WTC11 (cell line): ENCODE results near the gene GASK1B.

Source experiments
- NFYB ChIP-seq: sonication (generic); formaldehyde crosslinking; conservative IDR thresholded peaks from 2 replicates; pipeline ENCODE4 v1.8.0; 2022; ENCODE audit warnings: low read depth, missing genetic modification reagents
- SP1 ChIP-seq: sonication (generic); formaldehyde crosslinking; conservative IDR thresholded peaks from 2 replicates; pipeline ENCODE4 v1.8.1; 2022; ENCODE audit warnings: missing genetic modification reagents
- ZBTB21 ChIP-seq: sonication (generic); formaldehyde crosslinking; IDR thresholded peaks from 2 replicates; pipeline ENCODE4 v1.8.1; 2023; ENCODE audit warnings: mild to moderate bottlenecking, missing genetic modification reagents, borderline replicate concordance
- TF ChIP-seq, protein P1 (sequence below): fragments of 200-600 bp; IDR thresholded peaks from 2 replicates; pipeline ENCODE4 v1.8.0; 2022; ENCODE audit warnings: antibody characterized with exemption
- TF ChIP-seq, protein P2 (sequence below): sonication (generic); formaldehyde crosslinking; conservative IDR thresholded peaks from 2 replicates; pipeline ENCODE4 v1.8.1; 2022; ENCODE audit warnings: mild to moderate bottlenecking, missing genetic modification reagents
- TF ChIP-seq, protein P3 (sequence below): sonication (generic); formaldehyde crosslinking; IDR thresholded peaks from 2 replicates; pipeline ENCODE4 v1.8.0; 2022; ENCODE audit warnings: mild to moderate bottlenecking, missing genetic modification reagents
- TF ChIP-seq, protein P4 (sequence below): fragments of 250-450 bp; sonication (Bioruptor Pico); IDR thresholded peaks from 2 replicates; pipeline ENCODE4 v2.1.2; 2022; ENCODE audit warnings: mild to moderate bottlenecking, moderate library complexity

DNA sequence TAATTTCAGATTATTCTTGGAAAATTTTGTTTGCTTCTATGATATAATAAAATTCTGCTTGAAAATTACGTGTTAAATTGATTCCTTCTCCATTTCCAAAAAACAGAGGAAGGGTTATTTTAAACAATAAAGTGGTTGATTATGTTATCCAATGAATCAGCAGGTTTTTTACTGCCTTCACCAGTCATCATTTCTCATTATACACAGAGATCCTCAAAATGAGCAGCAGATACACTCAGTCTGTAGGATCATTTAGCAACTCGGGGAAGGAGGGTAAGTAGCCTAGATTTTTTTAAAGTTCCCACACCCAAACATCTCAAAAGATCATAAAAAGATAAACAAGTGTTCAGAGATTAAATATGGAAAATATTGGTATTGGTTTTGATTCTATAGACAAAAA, 30.6 kb upstream of the GASK1B start:
- TF ChIP-seq, protein P1, sequence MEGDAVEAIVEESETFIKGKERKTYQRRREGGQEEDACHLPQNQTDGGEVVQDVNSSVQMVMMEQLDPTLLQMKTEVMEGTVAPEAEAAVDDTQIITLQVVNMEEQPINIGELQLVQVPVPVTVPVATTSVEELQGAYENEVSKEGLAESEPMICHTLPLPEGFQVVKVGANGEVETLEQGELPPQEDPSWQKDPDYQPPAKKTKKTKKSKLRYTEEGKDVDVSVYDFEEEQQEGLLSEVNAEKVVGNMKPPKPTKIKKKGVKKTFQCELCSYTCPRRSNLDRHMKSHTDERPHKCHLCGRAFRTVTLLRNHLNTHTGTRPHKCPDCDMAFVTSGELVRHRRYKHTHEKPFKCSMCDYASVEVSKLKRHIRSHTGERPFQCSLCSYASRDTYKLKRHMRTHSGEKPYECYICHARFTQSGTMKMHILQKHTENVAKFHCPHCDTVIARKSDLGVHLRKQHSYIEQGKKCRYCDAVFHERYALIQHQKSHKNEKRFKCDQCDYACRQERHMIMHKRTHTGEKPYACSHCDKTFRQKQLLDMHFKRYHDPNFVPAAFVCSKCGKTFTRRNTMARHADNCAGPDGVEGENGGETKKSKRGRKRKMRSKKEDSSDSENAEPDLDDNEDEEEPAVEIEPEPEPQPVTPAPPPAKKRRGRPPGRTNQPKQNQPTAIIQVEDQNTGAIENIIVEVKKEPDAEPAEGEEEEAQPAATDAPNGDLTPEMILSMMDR, result no peak
- no peak for TF ChIP-seq ZBTB21 (CRISPR knock-in tag)
- TF ChIP-seq NFYB (CRISPR knock-in tag), result no peak
- TF ChIP-seq, protein P2, sequence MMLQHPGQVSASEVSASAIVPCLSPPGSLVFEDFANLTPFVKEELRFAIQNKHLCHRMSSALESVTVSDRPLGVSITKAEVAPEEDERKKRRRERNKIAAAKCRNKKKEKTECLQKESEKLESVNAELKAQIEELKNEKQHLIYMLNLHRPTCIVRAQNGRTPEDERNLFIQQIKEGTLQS, result no peak
- no peak for TF ChIP-seq SP1 (CRISPR knock-in tag)
- TF ChIP-seq, protein P3, sequence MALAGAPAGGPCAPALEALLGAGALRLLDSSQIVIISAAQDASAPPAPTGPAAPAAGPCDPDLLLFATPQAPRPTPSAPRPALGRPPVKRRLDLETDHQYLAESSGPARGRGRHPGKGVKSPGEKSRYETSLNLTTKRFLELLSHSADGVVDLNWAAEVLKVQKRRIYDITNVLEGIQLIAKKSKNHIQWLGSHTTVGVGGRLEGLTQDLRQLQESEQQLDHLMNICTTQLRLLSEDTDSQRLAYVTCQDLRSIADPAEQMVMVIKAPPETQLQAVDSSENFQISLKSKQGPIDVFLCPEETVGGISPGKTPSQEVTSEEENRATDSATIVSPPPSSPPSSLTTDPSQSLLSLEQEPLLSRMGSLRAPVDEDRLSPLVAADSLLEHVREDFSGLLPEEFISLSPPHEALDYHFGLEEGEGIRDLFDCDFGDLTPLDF (CRISPR knock-in tag), result no peak
- TF ChIP-seq, protein P4, sequence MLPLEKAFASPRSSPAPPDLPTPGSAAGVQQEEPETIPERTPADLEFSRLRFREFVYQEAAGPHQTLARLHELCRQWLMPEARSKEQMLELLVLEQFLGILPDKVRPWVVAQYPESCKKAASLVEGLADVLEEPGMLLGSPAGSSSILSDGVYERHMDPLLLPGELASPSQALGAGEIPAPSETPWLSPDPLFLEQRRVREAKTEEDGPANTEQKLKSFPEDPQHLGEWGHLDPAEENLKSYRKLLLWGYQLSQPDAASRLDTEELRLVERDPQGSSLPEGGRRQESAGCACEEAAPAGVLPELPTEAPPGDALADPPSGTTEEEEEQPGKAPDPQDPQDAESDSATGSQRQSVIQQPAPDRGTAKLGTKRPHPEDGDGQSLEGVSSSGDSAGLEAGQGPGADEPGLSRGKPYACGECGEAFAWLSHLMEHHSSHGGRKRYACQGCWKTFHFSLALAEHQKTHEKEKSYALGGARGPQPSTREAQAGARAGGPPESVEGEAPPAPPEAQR (CRISPR knock-in tag), result no peak
